Breast epithelium (tissue), 3 donors: ENCODE measurements around the gene LRP6.

ENCODE experiments used
- CTCF ChIP-seq, 3 donors: fragments of 450-650 bp; IDR thresholded peaks; one replicate each; pipeline ENCODE4 v1.5.1; 2016 to 2017; ENCODE audit warnings: antibody characterized with exemption in 3 of 3, mild to moderate bottlenecking in 3 of 3, moderate library complexity in 3 of 3
- POLR2A ChIP-seq: fragments of 450-650 bp; IDR thresholded peaks from one replicate; pipeline ENCODE4 v1.6.1; 2016; ENCODE audit warnings: antibody characterized with exemption, mild to moderate bottlenecking, moderate library complexity

GRCh38 chr12:12127304-12127703 lies 139.5 kb downstream of the LRP6 start:
- TF ChIP-seq POLR2A, result no peak
- no peak for TF ChIP-seq CTCF (IDR thresholded peaks at IDR 0.05)
